ENCODE measurements around the gene GRIN2B.

- no peak for TF ChIP-seq EZH2 (IDR thresholded peaks at IDR 0.05; ENCODE audit: borderline replicate concordance, insufficient read depth, low read depth, low read length, poor library complexity, severe bottlenecking)
- TF ChIP-seq, protein P1, sequence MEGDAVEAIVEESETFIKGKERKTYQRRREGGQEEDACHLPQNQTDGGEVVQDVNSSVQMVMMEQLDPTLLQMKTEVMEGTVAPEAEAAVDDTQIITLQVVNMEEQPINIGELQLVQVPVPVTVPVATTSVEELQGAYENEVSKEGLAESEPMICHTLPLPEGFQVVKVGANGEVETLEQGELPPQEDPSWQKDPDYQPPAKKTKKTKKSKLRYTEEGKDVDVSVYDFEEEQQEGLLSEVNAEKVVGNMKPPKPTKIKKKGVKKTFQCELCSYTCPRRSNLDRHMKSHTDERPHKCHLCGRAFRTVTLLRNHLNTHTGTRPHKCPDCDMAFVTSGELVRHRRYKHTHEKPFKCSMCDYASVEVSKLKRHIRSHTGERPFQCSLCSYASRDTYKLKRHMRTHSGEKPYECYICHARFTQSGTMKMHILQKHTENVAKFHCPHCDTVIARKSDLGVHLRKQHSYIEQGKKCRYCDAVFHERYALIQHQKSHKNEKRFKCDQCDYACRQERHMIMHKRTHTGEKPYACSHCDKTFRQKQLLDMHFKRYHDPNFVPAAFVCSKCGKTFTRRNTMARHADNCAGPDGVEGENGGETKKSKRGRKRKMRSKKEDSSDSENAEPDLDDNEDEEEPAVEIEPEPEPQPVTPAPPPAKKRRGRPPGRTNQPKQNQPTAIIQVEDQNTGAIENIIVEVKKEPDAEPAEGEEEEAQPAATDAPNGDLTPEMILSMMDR (IDR thresholded peaks at IDR 0.05) = no peak
Measured at GRCh38 chr12:13973996-13974395, 7.4 kb downstream of the GRIN2B start.
